SK-N-MC (cell line): ENCODE results near the gene FER1L5.

Experiments
- EZH2 ChIP-seq: fragments of 200-600 bp; sonication (generic); IDR thresholded peaks from one replicate; pipeline ENCODE4 v1.6.1; 2017; ENCODE audit warnings: antibody characterized with exemption
- POLR2AphosphoS5 ChIP-seq: IDR thresholded peaks from 2 replicates; pipeline ENCODE4 v1.6.1; 2012; ENCODE audit warnings: mild to moderate bottlenecking, low read depth, low read length, borderline replicate concordance

DNA sequence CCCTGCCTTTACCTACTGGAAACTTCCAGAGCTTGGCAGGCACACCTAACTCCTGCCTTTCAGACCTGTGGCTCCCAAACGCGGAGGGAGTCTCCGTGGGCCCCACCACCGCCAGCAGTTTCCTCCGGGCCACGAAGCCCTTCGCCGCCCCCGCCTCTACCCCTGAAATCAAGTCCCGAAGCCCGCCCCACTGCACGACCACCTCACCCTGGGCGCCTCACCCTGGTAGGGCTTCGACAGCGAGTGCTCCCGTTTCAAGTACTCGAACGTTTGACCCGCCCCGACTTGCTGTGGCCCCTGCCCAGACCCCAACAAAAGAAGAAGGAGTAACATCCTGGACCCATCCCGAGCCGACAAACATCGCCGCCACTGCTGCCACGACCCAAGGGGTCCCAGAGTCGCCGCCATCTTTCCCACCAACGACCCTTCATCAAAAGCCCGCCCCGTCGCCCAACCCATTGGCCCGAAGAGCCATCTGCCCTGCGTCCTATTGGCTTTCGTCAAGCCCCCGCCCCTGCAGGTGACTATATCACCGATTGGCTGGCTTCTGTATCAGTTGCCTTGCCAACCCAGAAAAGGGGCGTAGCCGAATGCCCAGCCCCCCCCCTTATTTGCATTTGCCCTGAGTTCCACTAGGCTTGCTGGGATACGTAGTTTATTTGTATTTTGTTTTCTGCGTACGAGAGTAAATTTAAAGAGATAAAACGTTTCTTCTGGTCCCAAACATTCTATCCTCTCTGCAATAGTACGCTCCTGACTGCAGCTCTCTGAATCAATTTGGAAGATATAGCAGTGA lies 97.3 kb downstream of the FER1L5 start, which contains the start of gene LMAN2L:
- no peak for TF ChIP-seq EZH2
- peak; percentile 94 for TF ChIP-seq POLR2AphosphoS5
